Umbilical cord (tissue), 2 donors: ENCODE results near the gene SYNGR1. TPM values are rescaled to one million over a fixed set of nuclear protein-coding genes. Genes with fewer than 3 reads are reported as not detected.
A peak's percentile ranks its signal among the peaks of the same experiment; 100 is the strongest.

Experiments used
- DNase-seq: peaks from one replicate; pipeline ENCODE4 v3.0.0-alpha.2; 2015; ENCODE audit warnings: low spot score
- total RNA-seq: library from RNA; depleted of rRNA; stranded (reverse); fragments of >200 nt; gene quantifications from one replicate; pipeline ENCODE4 v1.2.3, GENCODE V29; 2014; ENCODE audit warnings: low replicate concordance; ENCODE audit not compliant: insufficient read depth

Gene SYNGR1, protein sequence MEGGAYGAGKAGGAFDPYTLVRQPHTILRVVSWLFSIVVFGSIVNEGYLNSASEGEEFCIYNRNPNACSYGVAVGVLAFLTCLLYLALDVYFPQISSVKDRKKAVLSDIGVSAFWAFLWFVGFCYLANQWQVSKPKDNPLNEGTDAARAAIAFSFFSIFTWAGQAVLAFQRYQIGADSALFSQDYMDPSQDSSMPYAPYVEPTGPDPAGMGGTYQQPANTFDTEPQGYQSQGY
- total RNA-seq = 3.6 TPM

GRCh38 chr22:39349967-39350726 lies at the start of gene SYNGR1:
Gene SYNGR1, plus strand, starts transcription at chr22:39349991. Its CDS starts 20 bp downstream, at chr22:39350011.
- no peak for DNase-seq

GRCh38 chr22:39300186-39300830 lies 49.5 kb upstream of the SYNGR1 start:
- DNase-seq = peak; percentile 63

DNA sequence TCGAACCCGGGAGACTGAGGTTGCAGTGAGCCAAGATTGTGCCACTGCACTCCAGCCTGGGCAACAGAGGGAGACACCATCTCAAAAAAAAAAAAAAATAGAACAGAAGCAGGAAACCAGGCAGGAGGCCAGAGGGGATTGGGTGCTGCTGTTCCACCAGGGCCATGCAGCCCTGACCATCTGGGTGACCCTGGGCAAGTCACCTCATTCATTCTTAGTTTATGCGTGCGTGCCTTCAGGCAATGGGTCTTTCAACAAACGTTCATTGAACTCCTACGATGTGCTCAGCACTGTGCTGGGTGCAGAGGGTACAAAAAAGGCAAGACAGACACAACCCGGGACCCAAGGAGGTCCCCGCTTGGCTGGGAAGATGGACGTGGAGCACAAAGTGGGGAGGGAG lies 48.7 kb upstream of the SYNGR1 start:
- no peak for DNase-seq

GRCh38 chr22:39301926-39302325 lies 47.9 kb upstream of the SYNGR1 start:
- DNase-seq = no peak

DNA sequence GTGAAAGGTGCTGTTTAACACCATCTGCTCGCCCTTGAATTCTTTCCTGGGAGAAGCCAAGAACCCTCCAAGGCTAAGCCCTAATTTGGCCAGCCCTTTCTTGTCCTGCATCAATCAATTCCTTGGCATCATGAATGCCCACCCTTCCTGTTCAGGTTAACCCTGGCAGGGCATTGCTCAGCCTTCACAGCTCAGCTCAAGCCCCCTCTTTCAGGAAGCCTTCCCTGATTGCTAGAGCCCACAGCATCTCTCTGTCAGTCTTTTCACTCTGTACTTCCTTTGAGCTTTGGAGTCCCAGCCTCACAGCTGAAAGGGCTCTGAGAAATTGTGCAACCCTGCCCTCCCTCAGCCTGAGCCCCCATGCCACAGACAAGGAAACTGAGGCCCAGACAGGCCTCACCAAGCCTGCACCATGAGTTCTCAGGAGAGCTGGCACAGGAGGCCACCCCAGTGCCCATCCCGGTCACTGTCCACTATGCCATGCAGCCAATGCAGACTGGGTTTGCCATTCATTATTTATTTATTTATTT lies 47.3 kb upstream of the SYNGR1 start:
- DNase-seq = no peak

DNA sequence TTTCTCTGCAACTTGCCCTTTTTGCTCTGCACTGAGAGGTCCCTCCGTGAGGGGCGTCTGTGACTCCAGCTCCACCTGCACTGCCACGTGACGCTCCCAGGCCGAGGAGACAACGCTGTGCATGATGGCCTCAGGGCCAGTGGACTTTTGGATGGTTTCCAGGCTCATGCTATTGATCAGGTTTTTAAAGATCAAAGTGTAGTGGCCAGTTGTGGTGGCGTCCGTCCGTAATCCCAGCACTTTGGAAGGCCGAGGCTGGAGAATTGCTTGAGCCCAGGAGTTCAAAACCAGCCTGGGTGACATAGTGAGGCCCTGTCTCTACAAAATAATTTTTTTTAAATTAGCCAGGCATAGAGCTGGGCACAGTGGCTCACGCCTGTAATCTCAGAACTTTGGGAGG lies 46.4 kb upstream of the SYNGR1 start:
- DNase-seq = no peak

- DNase-seq = no peak
Observed at GRCh38 chr22:39303892-39304671, 45.7 kb upstream of the SYNGR1 start.

GRCh38 chr22:39306456-39307361 lies 43.1 kb upstream of the SYNGR1 start:
- DNase-seq = no peak

- DNase-seq = peak; percentile 91
Observed at GRCh38 chr22:39308614-39309363, 41.0 kb upstream of the SYNGR1 start.

DNA sequence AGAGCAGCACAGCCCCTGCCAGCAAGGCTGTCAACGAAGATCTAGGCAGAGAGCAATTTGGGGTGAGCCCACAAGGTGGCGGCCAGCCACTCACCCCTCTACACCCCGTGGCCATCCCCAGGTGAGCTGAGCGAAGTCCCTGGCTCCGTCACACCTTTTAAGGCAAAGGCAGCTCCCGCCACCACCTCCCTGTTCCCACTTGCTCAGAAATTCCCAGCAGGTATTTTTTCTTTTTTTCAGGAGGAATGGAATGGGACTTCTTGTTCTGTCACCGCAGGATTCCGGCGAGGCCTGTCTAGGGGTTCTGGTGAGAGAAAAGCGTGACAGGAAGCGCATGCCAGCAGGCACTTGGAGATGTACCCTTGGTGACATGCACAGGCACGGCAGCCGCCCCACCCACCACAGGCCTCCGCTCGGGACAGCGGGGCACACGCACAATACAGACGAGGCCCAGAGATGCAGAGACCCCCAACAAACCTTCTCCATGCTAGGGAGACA lies 40.4 kb upstream of the SYNGR1 start:
- DNase-seq = peak; percentile 57

DNA sequence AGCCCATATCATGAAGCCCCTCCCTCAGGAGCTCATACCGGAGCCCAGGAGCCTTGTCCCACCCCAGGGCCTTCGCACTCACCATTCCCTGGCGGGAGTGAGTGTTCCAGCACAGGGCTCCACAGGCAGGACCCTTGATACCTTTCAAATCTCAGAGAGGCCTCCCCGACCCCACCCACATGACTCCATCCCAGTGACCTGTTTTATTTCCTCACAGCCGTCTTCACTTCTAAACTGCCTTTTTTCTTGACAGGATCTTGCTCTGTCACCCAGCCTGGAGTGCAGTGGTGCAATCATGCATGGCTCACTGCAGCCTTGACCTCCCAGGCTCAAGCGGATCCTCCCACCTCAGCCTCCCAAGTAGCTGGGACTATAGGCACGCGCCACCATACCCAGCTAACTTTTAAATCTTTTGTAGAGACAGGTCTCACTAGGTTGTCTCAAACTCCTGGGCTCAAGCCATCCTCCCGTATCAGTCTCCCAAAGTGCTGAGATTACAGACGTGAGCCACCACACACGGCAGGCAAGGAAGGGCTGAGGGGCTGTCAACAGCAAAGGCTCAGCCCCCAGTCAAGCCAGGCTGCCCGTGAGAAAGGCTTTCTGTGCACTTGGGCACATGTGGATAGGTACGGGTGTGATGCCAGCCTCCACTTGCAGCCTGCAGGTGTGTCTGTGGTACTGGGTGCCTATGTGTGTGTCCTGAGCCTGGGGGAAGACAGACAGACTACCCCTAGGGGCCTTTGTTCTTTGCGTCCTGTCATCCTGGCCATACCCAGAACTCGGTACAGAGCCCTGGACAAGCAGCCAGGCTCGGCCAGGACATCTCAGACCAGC lies 39.7 kb upstream of the SYNGR1 start:
- DNase-seq = peak; percentile 60

DNA sequence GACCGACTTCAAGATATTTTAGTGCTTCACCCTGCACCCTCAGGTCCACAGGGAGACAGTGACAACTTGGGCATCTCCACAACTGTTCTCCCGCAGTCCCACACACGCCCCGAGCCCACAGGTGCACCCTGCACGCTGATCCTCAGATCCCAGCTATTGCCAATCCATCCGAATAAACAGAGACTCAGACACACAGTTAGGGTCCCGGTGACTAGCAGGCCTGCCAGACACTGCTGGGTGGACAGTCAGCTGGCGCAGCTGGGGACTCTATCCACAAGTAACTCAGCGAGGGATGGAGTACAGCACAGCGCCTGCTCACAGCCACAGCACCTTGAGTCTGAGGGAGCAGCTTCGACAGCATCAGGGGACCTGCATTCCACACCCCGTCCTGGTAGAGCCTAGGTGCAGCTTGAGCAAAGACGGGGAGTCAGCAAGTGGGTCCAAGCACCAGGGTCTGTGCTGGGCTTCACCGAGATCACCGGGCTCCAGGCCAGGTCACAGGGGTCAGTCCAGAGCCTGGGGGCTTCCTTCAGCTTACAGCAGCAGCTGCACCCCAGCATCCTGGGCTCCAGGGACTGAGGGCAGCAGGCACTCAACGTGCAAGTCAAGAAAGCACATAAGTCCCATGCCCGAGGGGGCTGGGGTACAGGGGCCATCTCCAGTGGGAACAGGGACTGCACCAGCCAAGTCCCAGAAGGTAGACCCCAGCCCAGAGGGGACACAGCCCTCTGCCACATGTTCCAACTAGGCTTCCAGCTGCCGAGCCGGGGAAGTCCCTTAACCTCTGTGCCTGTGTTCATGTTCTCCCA lies 38.0 kb upstream of the SYNGR1 start:
- no peak for DNase-seq

DNA sequence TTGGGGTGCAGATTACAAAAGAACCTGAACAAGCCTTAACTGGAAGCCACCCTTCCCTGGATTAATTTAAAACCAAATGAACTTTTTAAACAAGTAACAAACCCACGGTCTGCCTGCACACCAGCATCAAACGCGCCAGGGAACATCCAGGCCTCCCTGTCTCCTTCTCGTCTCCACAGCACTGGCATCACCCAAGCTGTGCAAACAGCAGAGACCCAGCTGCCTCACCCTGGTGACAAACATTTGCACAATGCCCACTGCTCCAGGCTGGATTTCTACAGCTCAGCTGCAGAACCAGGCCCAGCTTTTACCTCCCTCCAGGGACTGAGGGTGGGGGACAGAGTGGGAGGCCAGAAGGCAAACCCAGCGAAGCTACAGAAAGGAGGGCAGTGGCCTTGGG lies 37.4 kb upstream of the SYNGR1 start:
- no peak for DNase-seq

DNA sequence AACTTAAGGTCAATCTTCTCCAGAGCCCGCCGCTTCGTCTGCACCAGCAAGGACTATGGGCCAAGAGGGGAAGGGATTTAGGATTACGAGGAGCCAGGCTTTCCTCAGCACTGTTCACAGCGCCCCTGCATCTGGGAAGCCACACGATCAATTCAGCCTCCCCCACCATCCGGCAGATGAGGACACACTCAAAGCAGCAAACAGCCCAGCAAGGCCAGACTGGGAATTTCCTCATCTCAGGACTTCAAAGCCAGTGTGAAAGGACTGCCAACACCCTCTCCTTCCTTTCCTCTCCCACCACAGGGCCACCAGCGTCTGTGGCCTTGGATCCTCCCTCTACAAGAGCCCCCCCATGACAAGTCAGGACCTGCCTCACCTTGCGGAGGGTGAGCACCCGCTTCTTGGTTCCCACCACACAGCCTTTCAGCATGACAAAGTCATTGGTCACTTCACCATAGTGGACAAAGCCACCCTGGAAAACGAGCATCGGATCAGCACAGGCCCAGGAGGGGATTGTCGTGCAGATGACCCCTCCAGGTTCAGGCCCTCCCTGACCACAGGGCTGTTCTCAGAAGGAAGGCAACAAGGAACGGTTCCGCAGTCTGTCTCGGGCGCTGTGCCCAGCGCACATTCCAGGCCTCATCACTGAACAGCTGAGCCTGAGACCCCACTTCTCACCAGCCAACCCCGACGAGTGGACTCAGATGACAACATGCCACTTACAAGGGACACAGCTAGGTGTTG lies 36.4 kb upstream of the SYNGR1 start:
- DNase-seq = no peak

GRCh38 chr22:39314251-39314971 lies 35.4 kb upstream of the SYNGR1 start:
- no peak for DNase-seq

DNA sequence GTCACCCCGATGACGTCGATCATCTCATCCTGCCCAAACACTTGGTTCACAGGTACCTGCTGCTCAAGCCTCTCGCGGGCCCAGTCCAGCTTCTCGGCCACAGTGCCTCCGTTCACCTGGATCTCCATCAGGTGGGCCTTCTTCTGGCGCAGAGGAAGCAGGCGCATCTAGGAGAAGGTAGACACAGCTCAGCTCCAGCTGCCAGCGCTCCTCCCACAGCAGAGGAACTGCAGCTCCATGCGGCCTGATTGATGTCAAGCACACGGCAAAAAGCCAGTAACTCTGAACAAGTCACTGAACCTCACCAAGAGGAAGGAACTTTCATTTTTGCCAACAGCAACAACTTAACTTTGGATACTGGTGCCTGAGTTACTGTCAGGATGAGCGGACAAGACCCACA lies 34.4 kb upstream of the SYNGR1 start:
- no peak for DNase-seq
